HepG2 (cell line): ENCODE data around the gene OTUB2. TPM values are rescaled to one million over a fixed set of nuclear protein-coding genes. Genes with fewer than 3 reads are reported as not detected.

ENCODE experiments used
- BRD4 ChIP-seq: sonication (generic); formaldehyde crosslinking; IDR thresholded peaks from 2 replicates; pipeline ENCODE4 v1.4.0; 2020; ENCODE audit warnings: missing genetic modification reagents
- ERF ChIP-seq: IDR thresholded peaks from 2 replicates; pipeline ENCODE4 v1.6.1; 2018; ENCODE audit warnings: missing biosample characterization, missing genetic modification reagents
- LCORL ChIP-seq, 2 experiments: fragments of 450-650 bp in 1 of 2; sonication (generic) in 1 of 2; formaldehyde crosslinking in 1 of 2; IDR thresholded peaks; 2 replicates each; pipeline versions ENCODE4 v1.5.0 to v1.6.1; 2017 to 2020; ENCODE audit warnings: antibody characterized with exemption in 1 of 2, missing genetic modification reagents in 1 of 2
- MAZ ChIP-seq, 2 experiments: sonication (generic) in 1 of 2; formaldehyde crosslinking in 1 of 2; IDR thresholded peaks; 2 replicates each; pipeline versions ENCODE4 v1.5.0 to v1.6.1; 2012 to 2020; ENCODE audit warnings: low read depth in 2 of 2, mild to moderate bottlenecking in 2 of 2, borderline replicate concordance in 1 of 2, improper control_type of control experiment in 1 of 2, low read length in 1 of 2, missing genetic modification reagents in 1 of 2, moderate library complexity in 1 of 2
- NCOA2 ChIP-seq: sonication (generic); formaldehyde crosslinking; IDR thresholded peaks from 2 replicates; pipeline ENCODE4 v1.8.0; 2022; ENCODE audit warnings: inconsistent platforms
- RARG ChIP-seq: sonication (generic); formaldehyde crosslinking; IDR thresholded peaks from 2 replicates; pipeline ENCODE4 v1.4.0; 2020; ENCODE audit warnings: low read depth, mild to moderate bottlenecking, missing genetic modification reagents
- RXRB ChIP-seq: IDR thresholded peaks from 2 replicates; pipeline ENCODE4 v1.6.1; 2016; ENCODE audit warnings: borderline replicate concordance, missing genetic modification reagents, missing compliant biosample characterization
- ZMYM3 ChIP-seq: sonication (generic); formaldehyde crosslinking; IDR thresholded peaks from 2 replicates; pipeline ENCODE4 v1.5.1; 2020; ENCODE audit warnings: mild to moderate bottlenecking, missing genetic modification reagents
- ZNF331 ChIP-seq: sonication (generic); formaldehyde crosslinking; IDR thresholded peaks from 2 replicates; pipeline ENCODE4 v1.4.0; 2020; ENCODE audit warnings: missing genetic modification reagents
- ZNF550 ChIP-seq: sonication (generic); formaldehyde crosslinking; IDR thresholded peaks from 2 replicates; pipeline ENCODE4 v1.4.0; 2020; ENCODE audit warnings: mild to moderate bottlenecking, missing genetic modification reagents, borderline replicate concordance
- ZNF562 ChIP-seq: sonication (generic); formaldehyde crosslinking; IDR thresholded peaks from 2 replicates; pipeline ENCODE4 v1.8.0; 2022; ENCODE audit warnings: missing genetic modification reagents, borderline replicate concordance
- ZNF670 ChIP-seq: sonication (generic); formaldehyde crosslinking; IDR thresholded peaks from 2 replicates; pipeline ENCODE4 v1.8.0; 2022; ENCODE audit warnings: mild to moderate bottlenecking, missing genetic modification reagents, borderline replicate concordance
- ZNF792 ChIP-seq: IDR thresholded peaks from 2 replicates; pipeline ENCODE4 v1.6.1; 2016
- polyA plus RNA-seq, 8 experiments: library from polyadenylated mRNA; depleted of rRNA in 3 of 8; stranded (reverse) in 7 of 8; unstranded in 1 of 8; fragments of >200 nt; fragmentation: Illumina TruSeq in 4 of 8; extraction: Trizol in 4 of 8; gene quantifications; 2 replicates each; pipeline versions ENCODE4 v1.2.1 to v1.2.3, GENCODE V29; 2011 to 2016; ENCODE audit warnings: low read depth in 4 of 8, missing spikeins in 1 of 8, mixed read lengths in 1 of 8; ENCODE audit not compliant: insufficient read depth in 1 of 8
- total RNA-seq, 5 experiments: library from RNA; depleted of rRNA; stranded (reverse); fragments of >200 nt; fragmentation: Illumina TruSeq; extraction: Trizol; gene quantifications; 2 replicates each; pipeline ENCODE4 v1.2.3, GENCODE V29; 2016; ENCODE audit warnings: low read depth in 1 of 5
- TF ChIP-seq, protein P1 (sequence below): sonication (generic); formaldehyde crosslinking; IDR thresholded peaks from 2 replicates; pipeline ENCODE4 v1.4.0; 2020; ENCODE audit warnings: mild to moderate bottlenecking, low read depth, missing genetic modification reagents
- TF ChIP-seq, protein P2 (sequence below): IDR thresholded peaks from 2 replicates; pipeline ENCODE4 v1.6.1; 2016; ENCODE audit warnings: missing genetic modification reagents, missing compliant biosample characterization
- TF ChIP-seq, protein P3 (sequence below): sonication (generic); formaldehyde crosslinking; IDR thresholded peaks from one replicate; pipeline ENCODE4 v1.5.1; 2020; ENCODE audit warnings: mild to moderate bottlenecking, missing genetic modification reagents; ENCODE audit errors: not compliant biosample characterization
- TF ChIP-seq, protein P4 (sequence below): sonication (generic); formaldehyde crosslinking; conservative IDR thresholded peaks from 2 replicates; pipeline ENCODE4 v1.4.0; 2020; ENCODE audit warnings: mild to moderate bottlenecking, missing genetic modification reagents, moderate library complexity

The OTUB2 gene
- total and polyA plus RNA-seq, 2 of the 13 experiments (the other 11 are each of a cell fraction or from before 2014, with no cell fraction given), result 2.2 to 2.4 TPM

DNA sequence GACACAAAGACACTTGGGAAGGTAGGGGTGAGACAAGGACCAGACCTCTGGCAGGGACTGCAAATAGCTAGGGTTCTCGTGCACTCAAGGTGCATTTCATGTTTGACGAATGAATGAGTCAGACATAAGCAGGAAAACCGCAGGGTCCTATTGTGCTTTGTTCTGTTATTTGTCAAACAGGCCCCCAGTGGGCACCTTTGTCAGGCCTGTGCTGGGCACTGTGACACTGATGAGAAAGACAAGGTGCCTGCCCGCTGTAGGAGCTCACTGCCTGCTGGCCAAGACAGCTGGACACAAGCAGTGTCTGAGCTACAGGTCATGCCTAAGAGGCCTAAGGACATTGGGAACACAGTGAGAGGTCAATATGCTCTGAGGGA, 2.3 kb downstream of the OTUB2 start (continued):
- TF ChIP-seq, protein P1, sequence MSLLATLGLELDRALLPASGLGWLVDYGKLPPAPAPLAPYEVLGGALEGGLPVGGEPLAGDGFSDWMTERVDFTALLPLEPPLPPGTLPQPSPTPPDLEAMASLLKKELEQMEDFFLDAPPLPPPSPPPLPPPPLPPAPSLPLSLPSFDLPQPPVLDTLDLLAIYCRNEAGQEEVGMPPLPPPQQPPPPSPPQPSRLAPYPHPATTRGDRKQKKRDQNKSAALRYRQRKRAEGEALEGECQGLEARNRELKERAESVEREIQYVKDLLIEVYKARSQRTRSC, result no peak
- no peak for TF ChIP-seq ZNF670 (CRISPR knock-in tag)
- TF ChIP-seq, protein P2, sequence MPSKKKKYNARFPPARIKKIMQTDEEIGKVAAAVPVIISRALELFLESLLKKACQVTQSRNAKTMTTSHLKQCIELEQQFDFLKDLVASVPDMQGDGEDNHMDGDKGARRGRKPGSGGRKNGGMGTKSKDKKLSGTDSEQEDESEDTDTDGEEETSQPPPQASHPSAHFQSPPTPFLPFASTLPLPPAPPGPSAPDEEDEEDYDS (CRISPR knock-in tag), result 0 out of 2 replicates have a peak, but pooled peaks have one; percentile 21
- TF ChIP-seq ZNF562 (CRISPR knock-in tag), result no peak
- TF ChIP-seq ZNF331 (CRISPR knock-in tag), result 0 out of 2 replicates have a peak, but pooled peaks have one; percentile 45
- peak; percentile 71; the same call in 1 of the 2 replicates for TF ChIP-seq ERF (CRISPR knock-in tag)
- TF ChIP-seq, protein P3, sequence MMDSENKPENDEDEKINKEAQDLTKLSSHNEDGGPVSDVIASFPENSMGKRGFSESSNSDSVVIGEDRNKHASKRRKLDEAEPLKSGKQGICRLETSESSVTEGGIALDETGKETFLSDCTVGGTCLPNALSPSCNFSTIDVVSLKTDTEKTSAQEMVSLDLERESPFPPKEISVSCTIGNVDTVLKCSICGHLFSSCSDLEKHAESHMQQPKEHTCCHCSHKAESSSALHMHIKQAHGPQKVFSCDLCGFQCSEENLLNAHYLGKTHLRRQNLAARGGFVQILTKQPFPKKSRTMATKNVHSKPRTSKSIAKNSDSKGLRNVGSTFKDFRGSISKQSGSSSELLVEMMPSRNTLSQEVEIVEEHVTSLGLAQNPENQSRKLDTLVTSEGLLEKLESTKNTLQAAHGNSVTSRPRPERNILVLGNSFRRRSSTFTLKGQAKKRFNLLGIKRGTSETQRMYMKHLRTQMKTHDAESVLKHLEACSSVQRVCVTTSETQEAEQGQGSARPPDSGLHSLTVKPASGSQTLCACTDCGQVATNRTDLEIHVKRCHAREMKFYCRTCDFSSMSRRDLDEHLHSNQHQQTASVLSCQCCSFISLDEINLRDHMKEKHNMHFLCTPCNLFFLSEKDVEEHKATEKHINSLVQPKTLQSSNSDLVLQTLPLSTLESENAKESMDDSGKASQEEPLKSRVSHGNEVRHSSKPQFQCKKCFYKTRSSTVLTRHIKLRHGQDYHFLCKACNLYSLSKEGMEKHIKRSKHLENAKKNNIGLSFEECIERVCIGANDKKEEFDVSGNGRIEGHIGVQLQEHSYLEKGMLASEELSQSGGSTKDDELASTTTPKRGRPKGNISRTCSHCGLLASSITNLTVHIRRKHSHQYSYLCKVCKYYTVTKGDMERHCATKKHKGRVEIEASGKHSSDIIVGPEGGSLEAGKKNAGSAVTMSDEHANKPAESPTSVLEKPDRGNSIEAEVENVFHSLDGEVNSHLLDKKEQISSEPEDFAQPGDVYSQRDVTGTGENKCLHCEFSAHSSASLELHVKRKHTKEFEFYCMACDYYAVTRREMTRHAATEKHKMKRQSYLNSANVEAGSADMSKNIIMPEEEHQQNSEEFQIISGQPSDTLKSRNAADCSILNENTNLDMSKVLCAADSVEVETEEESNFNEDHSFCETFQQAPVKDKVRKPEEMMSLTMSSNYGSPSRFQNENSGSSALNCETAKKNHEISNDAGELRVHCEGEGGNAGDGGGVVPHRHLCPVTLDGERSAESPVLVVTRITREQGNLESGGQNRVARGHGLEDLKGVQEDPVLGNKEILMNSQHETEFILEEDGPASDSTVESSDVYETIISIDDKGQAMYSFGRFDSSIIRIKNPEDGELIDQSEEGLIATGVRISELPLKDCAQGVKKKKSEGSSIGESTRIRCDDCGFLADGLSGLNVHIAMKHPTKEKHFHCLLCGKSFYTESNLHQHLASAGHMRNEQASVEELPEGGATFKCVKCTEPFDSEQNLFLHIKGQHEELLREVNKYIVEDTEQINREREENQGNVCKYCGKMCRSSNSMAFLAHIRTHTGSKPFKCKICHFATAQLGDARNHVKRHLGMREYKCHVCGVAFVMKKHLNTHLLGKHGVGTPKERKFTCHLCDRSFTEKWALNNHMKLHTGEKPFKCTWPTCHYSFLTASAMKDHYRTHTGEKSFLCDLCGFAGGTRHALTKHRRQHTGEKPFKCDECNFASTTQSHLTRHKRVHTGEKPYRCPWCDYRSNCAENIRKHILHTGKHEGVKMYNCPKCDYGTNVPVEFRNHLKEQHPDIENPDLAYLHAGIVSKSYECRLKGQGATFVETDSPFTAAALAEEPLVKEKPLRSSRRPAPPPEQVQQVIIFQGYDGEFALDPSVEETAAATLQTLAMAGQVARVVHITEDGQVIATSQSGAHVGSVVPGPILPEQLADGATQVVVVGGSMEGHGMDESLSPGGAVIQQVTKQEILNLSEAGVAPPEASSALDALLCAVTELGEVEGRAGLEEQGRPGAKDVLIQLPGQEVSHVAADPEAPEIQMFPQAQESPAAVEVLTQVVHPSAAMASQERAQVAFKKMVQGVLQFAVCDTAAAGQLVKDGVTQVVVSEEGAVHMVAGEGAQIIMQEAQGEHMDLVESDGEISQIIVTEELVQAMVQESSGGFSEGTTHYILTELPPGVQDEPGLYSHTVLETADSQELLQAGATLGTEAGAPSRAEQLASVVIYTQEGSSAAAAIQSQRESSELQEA (CRISPR knock-in tag), result no peak
- TF ChIP-seq BRD4 (CRISPR knock-in tag), result no peak
- TF ChIP-seq NCOA2 (CRISPR knock-in tag), result 0 out of 2 replicates have a peak, but pooled peaks have one; percentile 29
- no peak for TF ChIP-seq ZNF550
- no peak for TF ChIP-seq RARG (CRISPR knock-in tag)
- TF ChIP-seq MAZ (IDR thresholded peaks at IDR 0.05; ENCODE audit: borderline replicate concordance, low read depth, low read length), result no peak
- TF ChIP-seq MAZ (CRISPR knock-in tag; IDR thresholded peaks at IDR 0.05; ENCODE audit: low read depth), result 0 out of 2 replicates have a peak, but pooled peaks have one; percentile 17
- peak; percentile 61; the same call in 1 of the 2 replicates for TF ChIP-seq RXRB
- no peak for TF ChIP-seq LCORL (IDR thresholded peaks at IDR 0.05)
- peak; percentile 47; the same call in 1 of the 2 replicates for TF ChIP-seq LCORL (CRISPR knock-in tag; IDR thresholded peaks at IDR 0.05)
- peak; percentile 25; the same call in 1 of the 2 replicates for TF ChIP-seq ZMYM3
- 0 out of 2 replicates have a peak, but pooled peaks have one; percentile 16 for TF ChIP-seq ZNF792 (CRISPR knock-in tag)
- TF ChIP-seq, protein P4, sequence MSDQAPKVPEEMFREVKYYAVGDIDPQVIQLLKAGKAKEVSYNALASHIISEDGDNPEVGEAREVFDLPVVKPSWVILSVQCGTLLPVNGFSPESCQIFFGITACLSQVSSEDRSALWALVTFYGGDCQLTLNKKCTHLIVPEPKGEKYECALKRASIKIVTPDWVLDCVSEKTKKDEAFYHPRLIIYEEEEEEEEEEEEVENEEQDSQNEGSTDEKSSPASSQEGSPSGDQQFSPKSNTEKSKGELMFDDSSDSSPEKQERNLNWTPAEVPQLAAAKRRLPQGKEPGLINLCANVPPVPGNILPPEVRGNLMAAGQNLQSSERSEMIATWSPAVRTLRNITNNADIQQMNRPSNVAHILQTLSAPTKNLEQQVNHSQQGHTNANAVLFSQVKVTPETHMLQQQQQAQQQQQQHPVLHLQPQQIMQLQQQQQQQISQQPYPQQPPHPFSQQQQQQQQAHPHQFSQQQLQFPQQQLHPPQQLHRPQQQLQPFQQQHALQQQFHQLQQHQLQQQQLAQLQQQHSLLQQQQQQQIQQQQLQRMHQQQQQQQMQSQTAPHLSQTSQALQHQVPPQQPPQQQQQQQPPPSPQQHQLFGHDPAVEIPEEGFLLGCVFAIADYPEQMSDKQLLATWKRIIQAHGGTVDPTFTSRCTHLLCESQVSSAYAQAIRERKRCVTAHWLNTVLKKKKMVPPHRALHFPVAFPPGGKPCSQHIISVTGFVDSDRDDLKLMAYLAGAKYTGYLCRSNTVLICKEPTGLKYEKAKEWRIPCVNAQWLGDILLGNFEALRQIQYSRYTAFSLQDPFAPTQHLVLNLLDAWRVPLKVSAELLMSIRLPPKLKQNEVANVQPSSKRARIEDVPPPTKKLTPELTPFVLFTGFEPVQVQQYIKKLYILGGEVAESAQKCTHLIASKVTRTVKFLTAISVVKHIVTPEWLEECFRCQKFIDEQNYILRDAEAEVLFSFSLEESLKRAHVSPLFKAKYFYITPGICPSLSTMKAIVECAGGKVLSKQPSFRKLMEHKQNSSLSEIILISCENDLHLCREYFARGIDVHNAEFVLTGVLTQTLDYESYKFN (CRISPR knock-in tag), result peak; percentile 43
